ENCODE results near the gene PGLYRP4.
"Not testable (repeated sequence)": the region's sequence is repeated elsewhere in the genome, so short reads cannot be mapped to it uniquely, and the experiment has no call there.

- TF ChIP-seq, protein P1, sequence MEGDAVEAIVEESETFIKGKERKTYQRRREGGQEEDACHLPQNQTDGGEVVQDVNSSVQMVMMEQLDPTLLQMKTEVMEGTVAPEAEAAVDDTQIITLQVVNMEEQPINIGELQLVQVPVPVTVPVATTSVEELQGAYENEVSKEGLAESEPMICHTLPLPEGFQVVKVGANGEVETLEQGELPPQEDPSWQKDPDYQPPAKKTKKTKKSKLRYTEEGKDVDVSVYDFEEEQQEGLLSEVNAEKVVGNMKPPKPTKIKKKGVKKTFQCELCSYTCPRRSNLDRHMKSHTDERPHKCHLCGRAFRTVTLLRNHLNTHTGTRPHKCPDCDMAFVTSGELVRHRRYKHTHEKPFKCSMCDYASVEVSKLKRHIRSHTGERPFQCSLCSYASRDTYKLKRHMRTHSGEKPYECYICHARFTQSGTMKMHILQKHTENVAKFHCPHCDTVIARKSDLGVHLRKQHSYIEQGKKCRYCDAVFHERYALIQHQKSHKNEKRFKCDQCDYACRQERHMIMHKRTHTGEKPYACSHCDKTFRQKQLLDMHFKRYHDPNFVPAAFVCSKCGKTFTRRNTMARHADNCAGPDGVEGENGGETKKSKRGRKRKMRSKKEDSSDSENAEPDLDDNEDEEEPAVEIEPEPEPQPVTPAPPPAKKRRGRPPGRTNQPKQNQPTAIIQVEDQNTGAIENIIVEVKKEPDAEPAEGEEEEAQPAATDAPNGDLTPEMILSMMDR (IDR thresholded peaks at IDR 0.05), result not testable (repeated sequence)
- not testable (repeated sequence) for TF ChIP-seq POLR2A (IDR thresholded peaks at IDR 0.05)
These were observed 30.5 kb downstream of the PGLYRP4 start for GRCh38 chr1:153318145-153318544.

Measured in adrenal gland (tissue), 5 donors.